GM19043 (cell line): ENCODE measurements around the gene CEP164.

Experiments used
- ATAC-seq: cut with Tn5 transposase; IDR thresholded peaks from one replicate; pipeline ENCODE4 v1.9.1; 2021; ENCODE audit warnings: low read depth; ENCODE audit not compliant: unreplicated experiment

Gene CEP164

GRCh38 chr11:117417856-117418255, 90.2 kb downstream of the CEP164 start:
- ATAC-seq: no peak

GRCh38 chr11:117418737-117419481, 91.3 kb downstream of the CEP164 start:
- ATAC-seq: no peak

GRCh38 chr11:117419482-117420142, 92.0 kb downstream of the CEP164 start:
- no peak for ATAC-seq

GRCh38 chr11:117420143-117420485, 92.5 kb downstream of the CEP164 start:
- no peak for ATAC-seq

GRCh38 chr11:117420598-117420997, 92.9 kb downstream of the CEP164 start:
- ATAC-seq: no peak

- ATAC-seq: no peak
Observed at GRCh38 chr11:117421041-117421440, 93.4 kb downstream of the CEP164 start.

- ATAC-seq: no peak
Observed at GRCh38 chr11:117421476-117421875, 93.8 kb downstream of the CEP164 start.

GRCh38 chr11:117423046-117423575, 95.5 kb downstream of the CEP164 start:
- ATAC-seq: no peak

GRCh38 chr11:117424781-117425180, 97.1 kb downstream of the CEP164 start:
- ATAC-seq: no peak

- ATAC-seq: no peak
Observed at GRCh38 chr11:117425679-117426296, 98.1 kb downstream of the CEP164 start.

- no peak for ATAC-seq
Observed at GRCh38 chr11:117426297-117426685, 98.6 kb downstream of the CEP164 start.

- no peak for ATAC-seq
Observed at GRCh38 chr11:117426941-117427340, 99.3 kb downstream of the CEP164 start.

- ATAC-seq: no peak
Observed at GRCh38 chr11:117427356-117427874, 99.8 kb downstream of the CEP164 start.

GRCh38 chr11:117428186-117428855, 100.7 kb downstream of the CEP164 start:
- no peak for ATAC-seq

- no peak for ATAC-seq
Observed at GRCh38 chr11:117428856-117429229, 101.2 kb downstream of the CEP164 start.

- no peak for ATAC-seq
Observed at GRCh38 chr11:117430293-117430955, 102.8 kb downstream of the CEP164 start.

GRCh38 chr11:117431436-117431835, 103.8 kb downstream of the CEP164 start:
- ATAC-seq: no peak

GRCh38 chr11:117433717-117434116, 106.1 kb downstream of the CEP164 start:
- no peak for ATAC-seq

- ATAC-seq: no peak
Observed at GRCh38 chr11:117434481-117434880, 106.8 kb downstream of the CEP164 start.

GRCh38 chr11:117435326-117435725, 107.7 kb downstream of the CEP164 start:
- no peak for ATAC-seq
